Breast epithelium (tissue), 3 donors: ENCODE results near the gene FXYD2.

Source experiments
- CTCF ChIP-seq, 3 donors: fragments of 450-650 bp; IDR thresholded peaks; one replicate each; pipeline ENCODE4 v1.5.1; 2016 to 2017; ENCODE audit warnings: antibody characterized with exemption in 3 of 3, mild to moderate bottlenecking in 3 of 3, moderate library complexity in 3 of 3
- POLR2A ChIP-seq: fragments of 450-650 bp; IDR thresholded peaks from one replicate; pipeline ENCODE4 v1.6.1; 2016; ENCODE audit warnings: antibody characterized with exemption, mild to moderate bottlenecking, moderate library complexity
- POLR2AphosphoS5 ChIP-seq, 3 donors: sonication (generic); formaldehyde crosslinking; IDR thresholded peaks; one replicate each; pipeline ENCODE4 v1.6.1; 2017; ENCODE audit warnings: antibody characterized with exemption in 3 of 3

- no peak for TF ChIP-seq CTCF (IDR thresholded peaks at IDR 0.05)
- no peak for TF ChIP-seq POLR2A
- TF ChIP-seq POLR2AphosphoS5 (IDR thresholded peaks at IDR 0.05), result no peak
Observed at GRCh38 chr11:117806846-117807245, 17.7 kb downstream of the FXYD2 start.
